ENCODE measurements around the gene TXNDC5. TPM values are rescaled to one million over a fixed set of nuclear protein-coding genes. Genes with fewer than 3 reads are reported as not detected.

Gene TXNDC5
- total and polyA plus RNA-seq, 9 donors: 88.0 to 272 (median 107) TPM

GRCh38 chr6:7903673-7904072 lies 6.9 kb downstream of the TXNDC5 start:
- Histone ChIP-seq H3K27me3 (no peaks in the 10 kb centered on the region), H3K27ac (no peak overlapping the region), H3K4me1 (ENCODE audit: insufficient read depth) (peaks cover 10% of the 10 kb centered on the region), H3K4me3 (no peak overlapping the region), H3K9me3 (no peaks in the 10 kb centered on the region), H3K36me3 (no peaks in the 10 kb centered on the region)
- TF ChIP-seq CTCF (IDR thresholded peaks at IDR 0.05) (no peak), EP300 (IDR thresholded peaks at IDR 0.05) (no peak)
- intact Hi-C loops (cut with DNase I): no loop called here
- DNase-seq: no peak
- WGBS, 3 donors: 88 to 93% (median 91%) methylated on average over 3 of the region's 3 CpGs

GRCh38 chr6:7902867-7903266 lies 7.7 kb downstream of the TXNDC5 start:
- TF ChIP-seq CTCF (IDR thresholded peaks at IDR 0.05) (no peak), EP300 (IDR thresholded peaks at IDR 0.05) (no peak), POLR2A (IDR thresholded peaks at IDR 0.05) (no peak)

DNA sequence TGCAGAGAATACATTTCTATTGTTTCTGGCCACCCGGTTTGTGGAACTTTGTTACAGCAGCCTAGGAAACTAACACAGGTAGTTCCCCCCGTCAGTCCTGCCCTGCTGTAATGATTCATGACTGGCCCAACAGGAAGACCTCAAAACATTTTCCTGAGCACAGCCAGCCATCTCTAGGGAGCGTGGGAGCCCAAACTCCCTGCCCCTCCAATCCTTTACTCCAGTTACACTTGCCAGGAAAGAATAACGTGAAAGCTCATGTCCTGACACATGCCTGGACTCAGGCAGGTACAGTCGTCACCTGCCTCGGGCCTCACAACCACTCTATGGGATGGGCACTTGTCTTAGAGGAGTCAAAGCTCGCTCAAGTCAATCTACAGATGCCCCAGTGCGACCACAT lies 8.4 kb downstream of the TXNDC5 start:
- intact Hi-C loops (cut with DNase I): no loop called here
- TF ChIP-seq EP300 (IDR thresholded peaks at IDR 0.05) (no peak), CTCF (IDR thresholded peaks at IDR 0.05) (no peak), POLR2A (IDR thresholded peaks at IDR 0.05) (no peak)
- no peak for DNase-seq
- Histone ChIP-seq H3K27ac (no peak overlapping the region), H3K27me3 (no peaks in the 10 kb centered on the region), H3K36me3 (no peaks in the 10 kb centered on the region), H3K4me1 (ENCODE audit: insufficient read depth) (peaks cover 8% of the 10 kb centered on the region), H3K4me3 (no peak overlapping the region), H3K9me3 (no peaks in the 10 kb centered on the region)
- WGBS, 3 donors: 87 to 88% (median 87%) methylated on average over 8 of the region's 8 CpGs

More at GRCh38 chr6:7902867-7903266, 7.7 kb downstream of the TXNDC5 start:
- H3K4me3 ChIP-seq: no peak overlapping the region
- peaks cover 10% of the 10 kb centered on the region for H3K4me1 ChIP-seq (ENCODE audit: insufficient read depth)
- no peaks in the 10 kb centered on the region for H3K9me3 ChIP-seq
- H3K27me3 ChIP-seq: no peaks in the 10 kb centered on the region
- no peaks in the 10 kb centered on the region for H3K36me3 ChIP-seq
- intact Hi-C loops (cut with DNase I): no loop called here
- 96 to 100% (median 97%) methylated on average over 1 of the region's 1 CpG for WGBS, 3 donors
- no peak for DNase-seq
- H3K27ac ChIP-seq: no peak overlapping the region

DNA sequence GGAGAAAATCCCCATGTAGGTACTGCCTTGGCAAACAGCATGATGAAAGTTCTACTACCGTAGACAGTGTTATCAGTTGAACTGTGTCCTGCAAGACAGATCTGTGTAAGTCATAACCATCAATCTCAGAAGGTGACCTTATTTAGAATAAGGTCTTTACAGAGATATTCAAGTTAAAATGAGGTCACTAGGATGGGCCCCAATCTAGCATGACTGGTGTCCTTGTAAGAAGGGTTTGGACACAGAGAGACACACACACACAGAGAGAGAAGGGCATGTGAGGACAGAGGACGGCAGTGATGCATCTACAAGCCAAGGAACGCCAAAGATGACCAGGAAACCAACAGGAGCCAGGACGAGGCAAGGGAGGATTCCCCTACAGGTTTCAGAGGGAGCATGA lies 8.8 kb downstream of the TXNDC5 start:
- H3K36me3 ChIP-seq: no peaks in the 10 kb centered on the region

More for the DNA sequence above, 8.8 kb downstream of the TXNDC5 start:
- 80 to 90% (median 82%) methylated on average over 4 of the region's 4 CpGs for WGBS, 3 donors
- intact Hi-C loops (cut with DNase I): no loop called here
- Histone ChIP-seq H3K4me1 (ENCODE audit: insufficient read depth) (peaks cover 8% of the 10 kb centered on the region), H3K4me3 (no peak overlapping the region), H3K27me3 (no peaks in the 10 kb centered on the region), H3K9me3 (no peaks in the 10 kb centered on the region), H3K27ac (no peak overlapping the region)
- DNase-seq: no peak
- TF ChIP-seq POLR2A (IDR thresholded peaks at IDR 0.05): no peak
- no peak for TF ChIP-seq EP300 (IDR thresholded peaks at IDR 0.05)
- no peak for TF ChIP-seq CTCF (IDR thresholded peaks at IDR 0.05)
